ENCODE results near the gene CYP1B1.
"Not testable (repeated sequence)": the region's sequence is repeated elsewhere in the genome, so short reads cannot be mapped to it uniquely, and the experiment has no call there.

DNA sequence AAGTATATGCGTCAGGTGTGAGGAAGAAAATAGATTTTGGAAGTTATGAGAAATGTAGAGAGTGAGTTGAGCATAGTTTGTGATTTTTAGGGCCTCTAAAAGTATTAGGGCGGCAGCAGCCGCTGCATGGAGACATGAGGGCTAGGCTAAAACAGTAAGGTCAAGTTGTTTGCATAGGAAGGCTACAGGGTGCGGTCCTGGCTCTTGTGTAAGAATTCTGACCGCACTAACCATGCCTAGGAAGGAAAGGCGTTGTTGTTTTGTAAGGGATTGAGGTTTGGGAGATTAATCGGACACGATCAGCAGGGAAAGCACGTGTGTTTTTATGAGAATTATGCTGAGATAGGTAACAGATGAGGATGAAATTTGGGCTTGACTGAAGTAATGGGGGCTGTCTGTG is 6.8 kb upstream of the CYP1B1 start:
- TF ChIP-seq, protein P1, sequence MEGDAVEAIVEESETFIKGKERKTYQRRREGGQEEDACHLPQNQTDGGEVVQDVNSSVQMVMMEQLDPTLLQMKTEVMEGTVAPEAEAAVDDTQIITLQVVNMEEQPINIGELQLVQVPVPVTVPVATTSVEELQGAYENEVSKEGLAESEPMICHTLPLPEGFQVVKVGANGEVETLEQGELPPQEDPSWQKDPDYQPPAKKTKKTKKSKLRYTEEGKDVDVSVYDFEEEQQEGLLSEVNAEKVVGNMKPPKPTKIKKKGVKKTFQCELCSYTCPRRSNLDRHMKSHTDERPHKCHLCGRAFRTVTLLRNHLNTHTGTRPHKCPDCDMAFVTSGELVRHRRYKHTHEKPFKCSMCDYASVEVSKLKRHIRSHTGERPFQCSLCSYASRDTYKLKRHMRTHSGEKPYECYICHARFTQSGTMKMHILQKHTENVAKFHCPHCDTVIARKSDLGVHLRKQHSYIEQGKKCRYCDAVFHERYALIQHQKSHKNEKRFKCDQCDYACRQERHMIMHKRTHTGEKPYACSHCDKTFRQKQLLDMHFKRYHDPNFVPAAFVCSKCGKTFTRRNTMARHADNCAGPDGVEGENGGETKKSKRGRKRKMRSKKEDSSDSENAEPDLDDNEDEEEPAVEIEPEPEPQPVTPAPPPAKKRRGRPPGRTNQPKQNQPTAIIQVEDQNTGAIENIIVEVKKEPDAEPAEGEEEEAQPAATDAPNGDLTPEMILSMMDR (conservative IDR thresholded peaks at IDR 0.05; ENCODE audit: low read depth, low read length), result not testable (repeated sequence)
- not testable (repeated sequence) for TF ChIP-seq CEBPB (IDR thresholded peaks at IDR 0.05; ENCODE audit: low read depth, low read length); POLR2A (IDR thresholded peaks at IDR 0.05; ENCODE audit: low read depth, low read length); RFX5 (IDR thresholded peaks at IDR 0.05; ENCODE audit: low read depth, low read length); MXI1 (IDR thresholded peaks at IDR 0.05; ENCODE audit: borderline replicate concordance, low read depth, low read length); BHLHE40 (IDR thresholded peaks at IDR 0.05; ENCODE audit: low read depth, low read length); MAFK (IDR thresholded peaks at IDR 0.05; ENCODE audit: low read depth, low read length); RCOR1 (IDR thresholded peaks at IDR 0.05; ENCODE audit: insufficient replicate concordance, low read length); NFE2L2 (IDR thresholded peaks at IDR 0.05; ENCODE audit: low read depth, low read length); FOS (IDR thresholded peaks at IDR 0.05; ENCODE audit: low read depth, low read length)
- TF ChIP-seq, protein P2, sequence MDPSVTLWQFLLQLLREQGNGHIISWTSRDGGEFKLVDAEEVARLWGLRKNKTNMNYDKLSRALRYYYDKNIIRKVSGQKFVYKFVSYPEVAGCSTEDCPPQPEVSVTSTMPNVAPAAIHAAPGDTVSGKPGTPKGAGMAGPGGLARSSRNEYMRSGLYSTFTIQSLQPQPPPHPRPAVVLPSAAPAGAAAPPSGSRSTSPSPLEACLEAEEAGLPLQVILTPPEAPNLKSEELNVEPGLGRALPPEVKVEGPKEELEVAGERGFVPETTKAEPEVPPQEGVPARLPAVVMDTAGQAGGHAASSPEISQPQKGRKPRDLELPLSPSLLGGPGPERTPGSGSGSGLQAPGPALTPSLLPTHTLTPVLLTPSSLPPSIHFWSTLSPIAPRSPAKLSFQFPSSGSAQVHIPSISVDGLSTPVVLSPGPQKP (IDR thresholded peaks at IDR 0.05; ENCODE audit: borderline replicate concordance, low read depth, low read length), result not testable (repeated sequence)

All from IMR-90 (cell line).